AG04450 (cell line): ENCODE data around the gene SYK. TPM values are rescaled to one million over a fixed set of nuclear protein-coding genes. Genes with fewer than 3 reads are reported as not detected.
A peak's percentile ranks its signal among the peaks of the same experiment; 100 is the strongest.

Experiments used
- CTCF ChIA-PET: fragments of 300-600, 350-600 bp; formaldehyde crosslinking; extraction: SDS; loops from one replicate; lab custom pipeline; 2022; ENCODE audit warnings: antibody characterized with exemption, inconsistent platforms; lab: Charles Lee
- POLR2A ChIA-PET: fragments of 350-600 bp; formaldehyde crosslinking; extraction: SDS; loops from one replicate; lab custom pipeline; 2021; ENCODE audit warnings: antibody characterized with exemption, inconsistent platforms; lab: Yijun Ruan, JAX
- DNase-seq: peaks from one replicate; pipeline ENCODE4 v3.0.0-alpha.2; 2011; ENCODE audit warnings: low read depth, low spot score
- H3K27ac ChIP-seq: one replicate; pipeline ENCODE4 v1.5.1; 2012; ENCODE audit warnings: low read depth, low read length, control low read depth
- H3K27me3 ChIP-seq: one replicate; pipeline ENCODE4 v1.6.0; 2012; ENCODE audit warnings: low read length; ENCODE audit not compliant: control insufficient read depth, insufficient read depth
- H3K4me3 ChIP-seq: 2 replicates; pipeline ENCODE4 v1.5.1; 2011; ENCODE audit warnings: mild to moderate bottlenecking, low read depth, low read length, control low read depth
- H3K9me3 ChIP-seq: 2 replicates; pipeline ENCODE4 v1.5.1; 2012; ENCODE audit warnings: low read length; ENCODE audit not compliant: control insufficient read depth, insufficient read depth
- polyA plus RNA-seq: library from polyadenylated mRNA; depleted of rRNA; stranded (reverse); fragments of >200 nt; gene quantifications from 2 replicates; pipeline ENCODE4 v1.2.3, GENCODE V29; 2011
- TF ChIP-seq, protein P1 (sequence below): IDR thresholded peaks from 2 replicates; pipeline ENCODE4 v1.5.1; 2011; ENCODE audit warnings: low read depth, low read length, control low read depth, inconsistent platforms

The SYK gene
- polyA plus RNA-seq, 1 experiment = not detected

GRCh38 chr9:90888941-90889340 is 87.3 kb downstream of the SYK start:
- TF ChIP-seq, protein P1, sequence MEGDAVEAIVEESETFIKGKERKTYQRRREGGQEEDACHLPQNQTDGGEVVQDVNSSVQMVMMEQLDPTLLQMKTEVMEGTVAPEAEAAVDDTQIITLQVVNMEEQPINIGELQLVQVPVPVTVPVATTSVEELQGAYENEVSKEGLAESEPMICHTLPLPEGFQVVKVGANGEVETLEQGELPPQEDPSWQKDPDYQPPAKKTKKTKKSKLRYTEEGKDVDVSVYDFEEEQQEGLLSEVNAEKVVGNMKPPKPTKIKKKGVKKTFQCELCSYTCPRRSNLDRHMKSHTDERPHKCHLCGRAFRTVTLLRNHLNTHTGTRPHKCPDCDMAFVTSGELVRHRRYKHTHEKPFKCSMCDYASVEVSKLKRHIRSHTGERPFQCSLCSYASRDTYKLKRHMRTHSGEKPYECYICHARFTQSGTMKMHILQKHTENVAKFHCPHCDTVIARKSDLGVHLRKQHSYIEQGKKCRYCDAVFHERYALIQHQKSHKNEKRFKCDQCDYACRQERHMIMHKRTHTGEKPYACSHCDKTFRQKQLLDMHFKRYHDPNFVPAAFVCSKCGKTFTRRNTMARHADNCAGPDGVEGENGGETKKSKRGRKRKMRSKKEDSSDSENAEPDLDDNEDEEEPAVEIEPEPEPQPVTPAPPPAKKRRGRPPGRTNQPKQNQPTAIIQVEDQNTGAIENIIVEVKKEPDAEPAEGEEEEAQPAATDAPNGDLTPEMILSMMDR = no peak
- no peaks in the 10 kb centered on the region; the same call in 1 of the 2 replicates for H3K9me3 ChIP-seq
- H3K27me3 ChIP-seq = peaks cover 24% of the 10 kb centered on the region
- DNase-seq = no peak
- ChIA-PET CTCF (no interaction called here), POLR2A (no interaction called here)
- no peak overlapping the region for H3K4me3 ChIP-seq
- H3K27ac ChIP-seq = no peak overlapping the region

DNA sequence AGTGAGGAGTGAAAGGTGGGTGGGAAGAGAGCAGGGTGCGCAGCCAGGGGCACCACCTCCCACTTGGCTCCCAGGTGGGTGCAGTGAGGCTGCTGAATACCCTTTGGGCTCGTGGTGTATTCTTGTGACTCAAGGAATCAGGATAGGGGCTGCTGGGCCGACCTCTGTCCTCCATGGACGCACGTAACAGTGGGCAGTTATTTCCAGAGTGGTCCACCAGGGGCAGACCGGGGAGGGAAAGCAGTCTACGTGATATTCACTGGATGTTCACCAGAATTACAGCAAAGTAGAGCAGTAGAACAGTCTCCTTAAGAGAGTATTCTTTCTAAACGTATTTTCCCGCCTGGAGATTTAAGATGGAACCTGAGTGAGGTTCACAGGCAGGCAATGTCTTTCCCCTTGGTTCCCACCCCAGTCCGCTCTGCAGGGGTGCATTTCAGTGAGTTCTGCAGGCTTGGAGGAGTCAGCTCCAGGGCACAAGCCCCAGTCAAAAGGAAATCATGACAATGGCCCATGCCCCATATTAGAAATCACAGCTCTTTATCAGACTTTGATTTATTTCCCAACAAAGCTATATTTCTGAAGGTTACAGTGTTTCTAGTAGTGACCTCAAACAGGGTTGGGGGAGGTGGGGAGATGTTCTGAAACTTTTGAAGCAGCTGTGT is 88.7 kb downstream of the SYK start:
- CTCF ChIA-PET = no interaction called here
- TF ChIP-seq, protein P1 = peak; percentile 26; the same call in 1 of the 2 replicates
- Histone ChIP-seq H3K27ac (no peak overlapping the region), H3K27me3 (peaks cover 25% of the 10 kb centered on the region), H3K4me3 (no peak overlapping the region), H3K9me3 (no peaks in the 10 kb centered on the region; the same call in 1 of the 2 replicates)
- DNase-seq = no peak
- POLR2A ChIA-PET = no interaction called here

GRCh38 chr9:90891308-90892040 is 89.9 kb downstream of the SYK start:
- Histone ChIP-seq H3K27me3 (peaks cover 25% of the 10 kb centered on the region), H3K27ac (no peak overlapping the region), H3K9me3 (no peaks in the 10 kb centered on the region; the same call in 1 of the 2 replicates), H3K4me3 (no peak overlapping the region)
- TF ChIP-seq, protein P1 = no peak
- POLR2A ChIA-PET = no interaction called here
- no peak for DNase-seq
- CTCF ChIA-PET = interaction anchor here (0.6 kb wide), 1 partner anchor 786 kb away, joined by 3 read pairs; no protein-coding TSS in a partner anchor

- TF ChIP-seq, protein P1 = no peak
- ChIA-PET CTCF (no interaction called here), POLR2A (no interaction called here)
Observed at GRCh38 chr9:90892918-90893317, 91.3 kb downstream of the SYK start.

DNA sequence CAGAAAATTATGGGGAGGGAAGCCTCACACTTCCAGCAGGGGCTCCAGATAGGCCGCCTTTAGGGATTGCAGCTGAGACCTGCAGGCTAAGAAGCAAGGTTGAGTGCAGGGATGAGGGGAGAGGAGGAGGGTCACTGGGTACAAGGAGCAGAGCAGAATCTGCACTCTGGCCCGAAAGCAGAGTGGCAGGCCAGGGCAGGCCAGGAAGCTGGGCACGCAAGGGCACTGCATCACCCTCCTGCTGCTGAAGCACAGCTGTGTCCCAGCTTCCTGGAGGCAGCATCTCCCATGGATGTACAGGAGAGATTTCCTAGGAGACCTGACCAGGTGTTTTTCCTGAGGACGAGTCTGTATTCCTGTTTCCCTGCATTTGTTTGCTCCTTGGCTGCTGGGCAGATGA is 92.1 kb downstream of the SYK start:
- POLR2A ChIA-PET = no interaction called here
- DNase-seq = no peak
- Histone ChIP-seq H3K9me3 (no peaks in the 10 kb centered on the region; the same call in 1 of the 2 replicates), H3K4me3 (no peak overlapping the region), H3K27ac (no peak overlapping the region), H3K27me3 (peaks cover 25% of the 10 kb centered on the region)
- CTCF ChIA-PET = interaction anchor here (0.6 kb wide), 1 partner anchor 452 kb away, joined by 3 read pairs; no protein-coding TSS in a partner anchor
- TF ChIP-seq, protein P1 = no peak

More at GRCh38 chr9:90892918-90893317, 91.3 kb downstream of the SYK start:
- H3K27me3 ChIP-seq = peaks cover 25% of the 10 kb centered on the region
- H3K27ac ChIP-seq = no peak overlapping the region
- no peaks in the 10 kb centered on the region; the same call in 1 of the 2 replicates for H3K9me3 ChIP-seq
- no peak for DNase-seq
- H3K4me3 ChIP-seq = no peak overlapping the region
